ENCODE data around the gene GARIN3.
"Not testable (repeated sequence)": the region's sequence is repeated elsewhere in the genome, so short reads cannot be mapped to it uniquely, and the experiment has no call there.

Gene GARIN3

GRCh38 chr5:157193699-157194424 lies 27.8 kb upstream of the GARIN3 start:
- DNase-seq (ENCODE audit: low read depth, low spot score), result no peak
- peaks cover 42% of the 10 kb centered on the region for H3K27me3 ChIP-seq (ENCODE audit: insufficient read depth, insufficient read length)
- no peaks in the 10 kb centered on the region for H3K36me3 ChIP-seq (ENCODE audit: insufficient read depth, insufficient read length, low read length)
- H3K9ac ChIP-seq (ENCODE audit: insufficient read length, low read depth), result no peak overlapping the region
- H3K9me3 ChIP-seq (ENCODE audit: insufficient read depth, low read length), result no peaks in the 10 kb centered on the region
- TF ChIP-seq SUZ12 (IDR thresholded peaks at IDR 0.05; ENCODE audit: extremely low read depth, insufficient read depth, insufficient read length) (no peak), YY1 (IDR thresholded peaks at IDR 0.05; ENCODE audit: insufficient read depth, insufficient read length) (no peak), ZNF274 (IDR thresholded peaks at IDR 0.05; ENCODE audit: low read depth, low read length) (no peak)
- no peak overlapping the region for H3K4me3 ChIP-seq (ENCODE audit: insufficient read length, low read depth)
- no peaks in the 10 kb centered on the region for H3K4me1 ChIP-seq (ENCODE audit: insufficient read depth, insufficient read length)

DNA sequence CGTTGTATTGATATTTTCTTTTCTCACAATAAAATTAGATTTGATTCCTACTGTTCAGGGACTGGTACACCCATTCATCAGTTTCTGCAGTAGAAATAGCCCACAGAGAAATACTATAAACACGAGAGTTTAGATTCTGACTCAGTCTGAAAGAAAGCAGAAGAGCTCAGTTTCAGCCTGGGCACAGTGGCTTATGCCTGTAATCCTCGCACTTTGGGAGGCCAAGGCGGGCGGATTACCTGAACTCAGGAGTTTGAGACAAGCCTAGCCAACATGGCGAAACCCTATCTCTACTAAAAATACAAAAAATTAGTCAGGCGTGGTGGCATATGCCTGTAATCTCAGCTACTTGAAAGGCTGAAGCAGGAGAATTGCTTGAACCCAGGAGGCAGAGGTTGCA lies 23.2 kb upstream of the GARIN3 start:
- TF ChIP-seq SUZ12 (IDR thresholded peaks at IDR 0.05; ENCODE audit: extremely low read depth, insufficient read depth, insufficient read length) (no peak), ZNF274 (IDR thresholded peaks at IDR 0.05; ENCODE audit: low read depth, low read length) (no peak), YY1 (IDR thresholded peaks at IDR 0.05; ENCODE audit: insufficient read depth, insufficient read length) (no peak)
- H3K9ac ChIP-seq (ENCODE audit: insufficient read length, low read depth), result no peak overlapping the region
- DNase-seq (ENCODE audit: low read depth, low spot score), result no peak
- no peaks in the 10 kb centered on the region for H3K9me3 ChIP-seq (ENCODE audit: insufficient read depth, low read length)
- no peak overlapping the region for H3K4me3 ChIP-seq (ENCODE audit: insufficient read length, low read depth)
- H3K36me3 ChIP-seq (ENCODE audit: insufficient read depth, insufficient read length, low read length), result no peaks in the 10 kb centered on the region
- peaks cover 3% of the 10 kb centered on the region for H3K4me1 ChIP-seq (ENCODE audit: insufficient read depth, insufficient read length)
- peaks cover 78% of the 10 kb centered on the region for H3K27me3 ChIP-seq (ENCODE audit: insufficient read depth, insufficient read length)

DNA sequence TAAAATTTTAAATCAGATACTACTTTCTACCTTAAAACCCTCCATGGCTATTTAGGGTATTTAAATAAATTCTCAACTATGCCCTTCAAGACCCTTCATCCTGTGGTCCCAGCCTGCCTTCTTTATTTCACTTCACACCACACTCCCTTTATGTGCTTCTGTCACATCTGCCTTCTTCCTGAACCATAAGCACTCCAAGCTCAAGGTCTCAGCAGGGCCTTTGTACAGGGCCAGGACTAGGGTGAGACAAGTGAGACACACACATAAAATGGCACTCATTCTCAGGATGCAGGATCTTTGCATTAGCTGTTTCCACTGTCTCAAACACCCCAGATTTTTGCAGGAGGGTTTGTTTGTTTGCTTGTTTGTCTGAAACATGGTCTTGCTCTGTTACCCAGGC lies 22.2 kb upstream of the GARIN3 start:
- Histone ChIP-seq H3K27me3 (ENCODE audit: insufficient read depth, insufficient read length) (peaks cover 85% of the 10 kb centered on the region), H3K4me1 (ENCODE audit: insufficient read depth, insufficient read length) (peaks cover 3% of the 10 kb centered on the region), H3K4me3 (ENCODE audit: insufficient read length, low read depth) (no peak overlapping the region), H3K36me3 (ENCODE audit: insufficient read depth, insufficient read length, low read length) (no peaks in the 10 kb centered on the region), H3K9me3 (ENCODE audit: insufficient read depth, low read length) (no peaks in the 10 kb centered on the region), H3K9ac (ENCODE audit: insufficient read length, low read depth) (no peak overlapping the region)
- TF ChIP-seq ZNF274 (IDR thresholded peaks at IDR 0.05; ENCODE audit: low read depth, low read length) (no peak), YY1 (IDR thresholded peaks at IDR 0.05; ENCODE audit: insufficient read depth, insufficient read length) (no peak), SUZ12 (IDR thresholded peaks at IDR 0.05; ENCODE audit: extremely low read depth, insufficient read depth, insufficient read length) (no peak)
- no peak for DNase-seq (ENCODE audit: low read depth, low spot score)

GRCh38 chr5:157187046-157187754 lies 21.1 kb upstream of the GARIN3 start:
- no peak overlapping the region for H3K9ac ChIP-seq (ENCODE audit: insufficient read length, low read depth)
- peak; percentile 27 for DNase-seq (ENCODE audit: low read depth, low spot score)
- H3K36me3 ChIP-seq (ENCODE audit: insufficient read depth, insufficient read length, low read length), result no peaks in the 10 kb centered on the region
- TF ChIP-seq YY1 (IDR thresholded peaks at IDR 0.05; ENCODE audit: insufficient read depth, insufficient read length), result no peak
- no peak for TF ChIP-seq SUZ12 (IDR thresholded peaks at IDR 0.05; ENCODE audit: extremely low read depth, insufficient read depth, insufficient read length)
- TF ChIP-seq ZNF274 (IDR thresholded peaks at IDR 0.05; ENCODE audit: low read depth, low read length), result no peak
- H3K4me1 ChIP-seq (ENCODE audit: insufficient read depth, insufficient read length), result peaks cover 3% of the 10 kb centered on the region
- H3K4me3 ChIP-seq (ENCODE audit: insufficient read length, low read depth), result no peak overlapping the region
- peaks cover 89% of the 10 kb centered on the region for H3K27me3 ChIP-seq (ENCODE audit: insufficient read depth, insufficient read length)
- H3K9me3 ChIP-seq (ENCODE audit: insufficient read depth, low read length), result no peaks in the 10 kb centered on the region

DNA sequence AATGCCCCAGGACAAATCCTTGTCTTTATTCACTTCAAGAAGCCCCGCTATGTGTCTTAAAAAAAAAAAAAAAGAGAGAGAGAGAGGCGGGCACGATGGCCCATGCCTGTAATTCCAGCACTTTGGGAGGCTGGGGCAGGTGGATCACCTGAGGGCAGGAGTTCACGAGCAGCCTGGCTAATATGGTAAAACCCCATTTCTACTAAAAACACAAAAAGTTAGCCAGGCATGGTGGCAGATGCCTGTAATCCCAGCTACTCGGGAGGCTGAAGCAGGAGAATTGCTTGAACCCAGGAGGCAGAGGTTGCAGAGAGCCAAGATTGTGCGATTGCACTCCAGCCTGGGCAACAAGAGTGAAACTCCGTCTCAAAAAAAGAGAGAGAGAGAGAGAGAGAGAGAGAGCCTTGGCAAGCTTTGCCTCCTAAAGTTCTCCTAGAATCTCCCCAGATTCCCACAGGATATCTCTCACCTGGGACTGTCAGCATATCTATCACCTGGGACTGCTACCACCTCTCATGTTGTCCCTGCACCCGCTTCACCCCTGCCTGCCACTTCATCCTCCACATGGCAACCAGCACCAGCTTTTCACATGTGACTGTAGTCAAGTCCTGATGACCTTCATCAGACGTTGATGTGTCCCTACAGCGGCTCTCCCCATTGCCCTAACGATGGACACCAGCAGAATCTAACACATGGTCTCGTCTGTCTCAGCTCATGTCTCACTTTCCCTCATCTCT lies 20.4 kb upstream of the GARIN3 start:
- Histone ChIP-seq H3K9ac (ENCODE audit: insufficient read length, low read depth) (no peak overlapping the region), H3K9me3 (ENCODE audit: insufficient read depth, low read length) (no peaks in the 10 kb centered on the region), H3K36me3 (ENCODE audit: insufficient read depth, insufficient read length, low read length) (no peaks in the 10 kb centered on the region), H3K4me3 (ENCODE audit: insufficient read length, low read depth) (no peak overlapping the region), H3K27me3 (ENCODE audit: insufficient read depth, insufficient read length) (peaks cover 88% of the 10 kb centered on the region), H3K4me1 (ENCODE audit: insufficient read depth, insufficient read length) (peaks cover 3% of the 10 kb centered on the region)
- TF ChIP-seq SUZ12 (IDR thresholded peaks at IDR 0.05; ENCODE audit: extremely low read depth, insufficient read depth, insufficient read length) (no peak), YY1 (IDR thresholded peaks at IDR 0.05; ENCODE audit: insufficient read depth, insufficient read length) (no peak), ZNF274 (IDR thresholded peaks at IDR 0.05; ENCODE audit: low read depth, low read length) (no peak)
- no peak for DNase-seq (ENCODE audit: low read depth, low spot score)

- H3K4me1 ChIP-seq (ENCODE audit: insufficient read depth, insufficient read length); DNase-seq (ENCODE audit: low read depth, low spot score); H3K4me3 ChIP-seq (ENCODE audit: insufficient read length, low read depth); H3K9me3 ChIP-seq (ENCODE audit: insufficient read depth, low read length); H3K9ac ChIP-seq (ENCODE audit: insufficient read length, low read depth); H3K36me3 ChIP-seq (ENCODE audit: insufficient read depth, insufficient read length, low read length): not testable (repeated sequence)
- H3K27me3 ChIP-seq (ENCODE audit: insufficient read depth, insufficient read length), result peaks cover 84% of the 10 kb centered on the region
Measured at GRCh38 chr5:157185122-157185521, 19.1 kb upstream of the GARIN3 start.

- TF ChIP-seq ZNF274 (IDR thresholded peaks at IDR 0.05; ENCODE audit: low read depth, low read length), result no peak
- no peak for TF ChIP-seq SUZ12 (IDR thresholded peaks at IDR 0.05; ENCODE audit: extremely low read depth, insufficient read depth, insufficient read length)
- no peak for TF ChIP-seq YY1 (IDR thresholded peaks at IDR 0.05; ENCODE audit: insufficient read depth, insufficient read length)
- Histone ChIP-seq H3K4me3 (ENCODE audit: insufficient read length, low read depth) (no peak overlapping the region), H3K4me1 (ENCODE audit: insufficient read depth, insufficient read length) (peaks cover 3% of the 10 kb centered on the region)
Measured at GRCh38 chr5:157184117-157184670, 18.1 kb upstream of the GARIN3 start.

More at GRCh38 chr5:157184117-157184670, 18.1 kb upstream of the GARIN3 start:
- no peak overlapping the region for H3K9ac ChIP-seq (ENCODE audit: insufficient read length, low read depth)
- DNase-seq (ENCODE audit: low read depth, low spot score), result no peak
- peaks cover 77% of the 10 kb centered on the region for H3K27me3 ChIP-seq (ENCODE audit: insufficient read depth, insufficient read length)
- no peaks in the 10 kb centered on the region for H3K9me3 ChIP-seq (ENCODE audit: insufficient read depth, low read length)
- no peaks in the 10 kb centered on the region for H3K36me3 ChIP-seq (ENCODE audit: insufficient read depth, insufficient read length, low read length)
